Gastroesophageal sphincter (tissue), 4 donors: Measurements from ENCODE around the gene SLC1A6. TPM values are rescaled to one million over a fixed set of nuclear protein-coding genes. Genes with fewer than 3 reads are reported as not detected.

ENCODE experiments used
- ATAC-seq: fragments of 150-250 bp; one replicate; pipeline ENCODE4 v1.9.1; 2016; ENCODE audit warnings: mild to moderate bottlenecking, moderate library complexity
- H3K27ac ChIP-seq, 4 donors: fragments of 200-600 bp; sonication (generic) in 3 of 4; 1 replicate in 3 of 4; 2 replicates in 1 of 4; pipeline ENCODE4 v1.5.1; 2016 to 2019
- H3K27me3 ChIP-seq: fragments of 200-600 bp; sonication (generic); one replicate; pipeline ENCODE4 v1.5.1; 2019
- H3K36me3 ChIP-seq, 2 donors: fragments of 200-600 bp; sonication (generic); one replicate each; pipeline ENCODE4 v1.5.1; 2019; ENCODE audit warnings: control low read depth in 1 of 2
- H3K4me1 ChIP-seq, 3 donors: fragments of 200-600 bp; sonication (generic); 1 replicate in 2 of 3; 2 replicates in 1 of 3; pipeline ENCODE4 v1.5.1; 2016 to 2019; ENCODE audit warnings: control low read depth in 2 of 3
- H3K4me3 ChIP-seq, 2 donors: fragments of 200-600 bp; sonication (generic); one replicate each; pipeline ENCODE4 v1.5.1; 2019; ENCODE audit warnings: mild to moderate bottlenecking in 1 of 2, moderate library complexity in 1 of 2
- H3K9me3 ChIP-seq, 3 donors: fragments of 200-600 bp; sonication (generic); one replicate each; pipeline ENCODE4 v1.5.1; 2017 to 2019; ENCODE audit warnings: control low read depth in 2 of 3
- CTCF ChIP-seq, 4 experiments: fragments of 200-600 bp in 2 of 4; fragments of 450-650 bp in 2 of 4; sonication (generic) in 1 of 4; IDR thresholded peaks; one replicate each; pipeline ENCODE4 v1.5.1; 2017 to 2019; ENCODE audit warnings: antibody characterized with exemption in 4 of 4, mild to moderate bottlenecking in 2 of 4, moderate library complexity in 2 of 4
- EP300 ChIP-seq: sonication (generic); formaldehyde crosslinking; IDR thresholded peaks from one replicate; pipeline ENCODE4 v1.6.1; 2017; ENCODE audit warnings: antibody characterized with exemption, mild to moderate bottlenecking
- POLR2A ChIP-seq, 2 donors: fragments of 450-650 bp; IDR thresholded peaks; one replicate each; pipeline ENCODE4 v1.6.1; 2017; ENCODE audit warnings: antibody characterized with exemption in 2 of 2, mild to moderate bottlenecking in 2 of 2, moderate library complexity in 1 of 2
- POLR2AphosphoS5 ChIP-seq: sonication (generic); formaldehyde crosslinking; IDR thresholded peaks from one replicate; pipeline ENCODE4 v1.6.1; 2017; ENCODE audit warnings: antibody characterized with exemption
- WGBS, 2 donors: methylation state at CpG; one replicate each; pipeline ENCODE4 v1.1.5; 2018; ENCODE audit warnings: low coverage in 1 of 2; 5-methylcytosine and 5-hydroxymethylcytosine counted together
- total RNA-seq, 4 donors: library from RNA; depleted of rRNA; stranded (reverse); fragments of >200 nt; gene quantifications; one replicate each; pipeline ENCODE4 v1.1.0, GENCODE V29; 2016

SLC1A6 gene
- total RNA-seq, 4 donors from 2014 or later: 0.23 TPM; not detected in 3

GRCh38 chr19:14944456-14944855 lies 35.2 kb downstream of the SLC1A6 start:
- Histone ChIP-seq H3K36me3 (no peaks in the 10 kb centered on the region), H3K27me3 (peaks cover 22% of the 10 kb centered on the region), H3K4me1 (no peaks in the 10 kb centered on the region), H3K27ac (no peak overlapping the region), H3K9me3 (no peaks in the 10 kb centered on the region), H3K4me3 (no peak overlapping the region)
- WGBS, 2 donors: 64 to 100% methylated on average over 1 of the region's 1 CpG
- TF ChIP-seq EP300: no peak
- ATAC-seq: no peak

GRCh38 chr19:14943601-14944000 lies 36.1 kb downstream of the SLC1A6 start:
- WGBS, 2 donors: 50 to 70% methylated on average over 3 to 4 of the region's 4 CpGs
- Histone ChIP-seq H3K36me3 (no peaks in the 10 kb centered on the region), H3K27ac (no peak overlapping the region), H3K27me3 (peaks cover 18% of the 10 kb centered on the region), H3K9me3 (no peaks in the 10 kb centered on the region), H3K4me1 (no peaks in the 10 kb centered on the region), H3K4me3 (no peak overlapping the region)
- no peak for TF ChIP-seq POLR2AphosphoS5
- TF ChIP-seq POLR2A (IDR thresholded peaks at IDR 0.05): no peak
- no peak for ATAC-seq

- no peak within 1 kb of the TSS for H3K4me3 ChIP-seq
- H3K4me1 ChIP-seq: no peaks in the 10 kb centered on the region
- TF ChIP-seq CTCF (IDR thresholded peaks at IDR 0.05) (no peak), POLR2AphosphoS5 (no peak), EP300 (no peak), POLR2A (IDR thresholded peaks at IDR 0.05) (no peak)
- ATAC-seq: no peak
- H3K36me3 ChIP-seq: no peaks in the 10 kb centered on the region
- WGBS, 2 donors: 74 to 75% methylated on average over 5 of the region's 6 CpGs
- H3K27ac ChIP-seq: no peak within 1 kb of the TSS
- no peaks in the 10 kb centered on the region for H3K9me3 ChIP-seq
- H3K27me3 ChIP-seq: peaks cover 9% of the 10 kb centered on the region
These were observed 38.5 kb downstream of the SLC1A6 start, which contains the start of gene OR7C2 for GRCh38 chr19:14941189-14941588. OR7C2 (plus strand) TSS chr19:14941489; CDS start chr19:14941489, 0 bp downstream.

- H3K4me1 ChIP-seq: no peaks in the 10 kb centered on the region
- WGBS, 2 donors: 81 to 100% methylated on average over 2 to 3 of the region's 6 CpGs
- TF ChIP-seq POLR2A (IDR thresholded peaks at IDR 0.05) (no peak), EP300 (no peak), POLR2AphosphoS5 (no peak), CTCF (IDR thresholded peaks at IDR 0.05) (no peak)
- no peak overlapping the region for H3K27ac ChIP-seq
- peaks cover 9% of the 10 kb centered on the region for H3K27me3 ChIP-seq
- no peaks in the 10 kb centered on the region for H3K36me3 ChIP-seq
- ATAC-seq: no peak
- no peaks in the 10 kb centered on the region for H3K9me3 ChIP-seq
- H3K4me3 ChIP-seq: no peak overlapping the region
These were observed 39.4 kb downstream of the SLC1A6 start for GRCh38 chr19:14940266-14940665.

GRCh38 chr19:14933506-14933905 lies 46.2 kb downstream of the SLC1A6 start:
- Histone ChIP-seq H3K36me3 (no peaks in the 10 kb centered on the region), H3K4me3 (no peak overlapping the region), H3K4me1 (no peaks in the 10 kb centered on the region), H3K27me3 (peaks cover 18% of the 10 kb centered on the region), H3K27ac (no peak overlapping the region), H3K9me3 (peaks cover 0 to 8% (median 0%) of the 10 kb centered on the region in 3 donors)
- ATAC-seq: no peak
- no peak for TF ChIP-seq POLR2A (IDR thresholded peaks at IDR 0.05)
- TF ChIP-seq EP300: no peak
- no peak for TF ChIP-seq CTCF (IDR thresholded peaks at IDR 0.05)
- WGBS, 2 donors: 38 to 64% methylated on average over 1 of the region's 1 CpG

GRCh38 chr19:14916848-14917247 lies 62.8 kb downstream of the SLC1A6 start:
- ATAC-seq: no peak
- Histone ChIP-seq H3K4me3 (no peak overlapping the region), H3K36me3 (no peaks in the 10 kb centered on the region), H3K4me1 (no peaks in the 10 kb centered on the region), H3K27ac (no peak overlapping the region), H3K27me3 (peaks cover 22% of the 10 kb centered on the region), H3K9me3 (peaks cover 0 to 15% (median 0%) of the 10 kb centered on the region in 3 donors)
- TF ChIP-seq EP300: no peak
- no peak for TF ChIP-seq POLR2A (IDR thresholded peaks at IDR 0.05)
- TF ChIP-seq CTCF (IDR thresholded peaks at IDR 0.05): no peak
- no peak for TF ChIP-seq POLR2AphosphoS5
- whole genome bisulfite sequencing, 2 donors: 35 to 62% methylated on average over 5 of the region's 5 CpGs
